HL-60 (cell line): ENCODE results near the gene COPG2.
A peak's percentile ranks its signal among the peaks of the same experiment; 100 is the strongest.

Source experiments
- DNase-seq, 2 experiments: peaks; one replicate each; pipeline ENCODE4 v3.0.0-alpha.2; 2010 to 2020; ENCODE audit warnings: low read depth in 1 of 2, low spot score in 1 of 2
- H3K27ac ChIP-seq: fragments of 250-450 bp; sonication (Bioruptor Pico); replicated peaks from 2 replicates; pipeline ENCODE4 v1.5.1; 2020; ENCODE audit warnings: mild to moderate bottlenecking, moderate library complexity
- H3K27me3 ChIP-seq: fragments of 250-450 bp; sonication (Bioruptor Pico); 2 replicates; pipeline ENCODE4 v1.5.1; 2021; ENCODE audit warnings: mild to moderate bottlenecking, moderate library complexity; ENCODE audit not compliant: insufficient read depth, poor library complexity, severe bottlenecking
- H3K4me3 ChIP-seq: replicated peaks from 2 replicates; pipeline ENCODE4 v1.5.1; 2011; ENCODE audit warnings: mild to moderate bottlenecking, control low read depth, low read length; ENCODE audit not compliant: insufficient read depth
- GABPA ChIP-seq: IDR thresholded peaks from 2 replicates; pipeline ENCODE4 v1.6.1; 2012; ENCODE audit warnings: low read depth
- POLR2AphosphoS5 ChIP-seq: IDR thresholded peaks from 2 replicates; pipeline ENCODE4 v1.6.1; 2012; ENCODE audit warnings: low read depth
- SPI1 ChIP-seq: IDR thresholded peaks from 2 replicates; pipeline ENCODE4 v1.6.1; 2012; ENCODE audit warnings: low read depth, mild to moderate bottlenecking, borderline replicate concordance
- long read RNA-seq: library from polyadenylated mRNA; unstranded; transcript quantifications from one replicate; pipeline ENCODE4 v2.0.0, GENCODE V29; 2020
- TF ChIP-seq, protein P1 (sequence below): IDR thresholded peaks from 2 replicates; pipeline ENCODE4 v1.6.1; 2012; ENCODE audit warnings: low read depth; ENCODE audit not compliant: insufficient replicate concordance
- TF ChIP-seq, protein P2 (sequence below): IDR thresholded peaks from one replicate; pipeline ENCODE4 v1.5.1; 2011; ENCODE audit warnings: low read length, control low read depth, inconsistent platforms; ENCODE audit not compliant: insufficient read depth

COPG2 gene, protein sequence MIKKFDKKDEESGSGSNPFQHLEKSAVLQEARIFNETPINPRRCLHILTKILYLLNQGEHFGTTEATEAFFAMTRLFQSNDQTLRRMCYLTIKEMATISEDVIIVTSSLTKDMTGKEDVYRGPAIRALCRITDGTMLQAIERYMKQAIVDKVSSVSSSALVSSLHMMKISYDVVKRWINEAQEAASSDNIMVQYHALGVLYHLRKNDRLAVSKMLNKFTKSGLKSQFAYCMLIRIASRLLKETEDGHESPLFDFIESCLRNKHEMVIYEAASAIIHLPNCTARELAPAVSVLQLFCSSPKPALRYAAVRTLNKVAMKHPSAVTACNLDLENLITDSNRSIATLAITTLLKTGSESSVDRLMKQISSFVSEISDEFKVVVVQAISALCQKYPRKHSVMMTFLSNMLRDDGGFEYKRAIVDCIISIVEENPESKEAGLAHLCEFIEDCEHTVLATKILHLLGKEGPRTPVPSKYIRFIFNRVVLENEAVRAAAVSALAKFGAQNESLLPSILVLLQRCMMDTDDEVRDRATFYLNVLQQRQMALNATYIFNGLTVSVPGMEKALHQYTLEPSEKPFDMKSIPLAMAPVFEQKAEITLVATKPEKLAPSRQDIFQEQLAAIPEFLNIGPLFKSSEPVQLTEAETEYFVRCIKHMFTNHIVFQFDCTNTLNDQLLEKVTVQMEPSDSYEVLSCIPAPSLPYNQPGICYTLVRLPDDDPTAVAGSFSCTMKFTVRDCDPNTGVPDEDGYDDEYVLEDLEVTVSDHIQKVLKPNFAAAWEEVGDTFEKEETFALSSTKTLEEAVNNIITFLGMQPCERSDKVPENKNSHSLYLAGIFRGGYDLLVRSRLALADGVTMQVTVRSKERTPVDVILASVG
- long read RNA-seq, transcript COPG2-201 (20 exons, 3,073 nt) = minor isoform, 13 of 244 reads
- long read RNA-seq, transcript COPG2-202 (24 exons, 3,134 nt) = major isoform, 196 of 244 reads
- long read RNA-seq, partial matches to known transcripts = 12 of 244 reads
- long read RNA-seq, other reads (novel, unspliced or antisense) = 23 of 244 reads

DNA sequence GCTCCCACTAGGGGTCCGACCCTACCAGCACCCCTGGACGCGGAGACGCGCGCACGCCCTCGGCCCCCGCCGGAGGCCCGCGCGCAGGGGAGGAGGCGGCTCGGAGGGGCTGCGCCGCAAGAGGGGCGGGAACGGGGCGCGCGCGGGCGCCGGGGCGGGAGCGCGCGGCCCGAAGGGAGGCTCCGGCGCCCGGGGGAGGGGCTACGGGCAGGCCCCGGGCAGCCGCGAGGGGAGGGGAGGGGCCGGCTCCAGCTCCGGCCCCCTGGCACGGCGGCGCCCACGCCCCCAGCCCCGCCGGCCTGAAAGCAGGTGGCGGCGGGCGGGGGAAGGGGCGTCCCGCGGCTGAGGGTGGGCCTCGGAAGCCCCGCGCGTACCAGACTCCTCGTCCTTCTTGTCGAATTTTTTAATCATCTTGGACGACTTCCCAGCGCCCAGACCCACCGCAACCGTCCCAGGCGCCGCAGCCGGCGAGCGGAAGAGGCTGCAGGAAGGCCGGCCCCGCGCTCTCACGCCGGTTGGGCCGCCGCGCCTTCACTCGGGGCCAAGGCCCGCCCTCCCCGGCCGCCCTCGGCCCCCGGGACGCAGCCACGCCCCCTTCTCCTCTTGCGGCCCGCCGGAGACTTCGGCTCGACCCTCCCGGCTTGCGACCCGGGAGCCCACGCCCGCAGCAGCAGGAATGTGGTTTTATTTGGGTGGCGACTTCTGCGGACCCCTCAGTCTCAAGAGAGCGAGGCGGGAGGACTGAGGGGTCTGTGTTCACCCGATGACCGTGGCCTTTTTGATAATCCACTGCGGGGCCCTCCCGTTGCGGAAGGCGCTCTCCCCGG lies at the start of gene COPG2:
Gene COPG2 (minus strand): TSS at position 491 of the 827 bp plus-strand sequence. CDS start 80 bp downstream, at position 411.
- DNase-seq = peak; percentile 50 to 74
- TF ChIP-seq GABPA = peak; percentile 74
- TF ChIP-seq SPI1 = no peak
- TF ChIP-seq, protein P1, sequence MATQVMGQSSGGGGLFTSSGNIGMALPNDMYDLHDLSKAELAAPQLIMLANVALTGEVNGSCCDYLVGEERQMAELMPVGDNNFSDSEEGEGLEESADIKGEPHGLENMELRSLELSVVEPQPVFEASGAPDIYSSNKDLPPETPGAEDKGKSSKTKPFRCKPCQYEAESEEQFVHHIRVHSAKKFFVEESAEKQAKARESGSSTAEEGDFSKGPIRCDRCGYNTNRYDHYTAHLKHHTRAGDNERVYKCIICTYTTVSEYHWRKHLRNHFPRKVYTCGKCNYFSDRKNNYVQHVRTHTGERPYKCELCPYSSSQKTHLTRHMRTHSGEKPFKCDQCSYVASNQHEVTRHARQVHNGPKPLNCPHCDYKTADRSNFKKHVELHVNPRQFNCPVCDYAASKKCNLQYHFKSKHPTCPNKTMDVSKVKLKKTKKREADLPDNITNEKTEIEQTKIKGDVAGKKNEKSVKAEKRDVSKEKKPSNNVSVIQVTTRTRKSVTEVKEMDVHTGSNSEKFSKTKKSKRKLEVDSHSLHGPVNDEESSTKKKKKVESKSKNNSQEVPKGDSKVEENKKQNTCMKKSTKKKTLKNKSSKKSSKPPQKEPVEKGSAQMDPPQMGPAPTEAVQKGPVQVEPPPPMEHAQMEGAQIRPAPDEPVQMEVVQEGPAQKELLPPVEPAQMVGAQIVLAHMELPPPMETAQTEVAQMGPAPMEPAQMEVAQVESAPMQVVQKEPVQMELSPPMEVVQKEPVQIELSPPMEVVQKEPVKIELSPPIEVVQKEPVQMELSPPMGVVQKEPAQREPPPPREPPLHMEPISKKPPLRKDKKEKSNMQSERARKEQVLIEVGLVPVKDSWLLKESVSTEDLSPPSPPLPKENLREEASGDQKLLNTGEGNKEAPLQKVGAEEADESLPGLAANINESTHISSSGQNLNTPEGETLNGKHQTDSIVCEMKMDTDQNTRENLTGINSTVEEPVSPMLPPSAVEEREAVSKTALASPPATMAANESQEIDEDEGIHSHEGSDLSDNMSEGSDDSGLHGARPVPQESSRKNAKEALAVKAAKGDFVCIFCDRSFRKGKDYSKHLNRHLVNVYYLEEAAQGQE = no peak
- TF ChIP-seq, protein P2, sequence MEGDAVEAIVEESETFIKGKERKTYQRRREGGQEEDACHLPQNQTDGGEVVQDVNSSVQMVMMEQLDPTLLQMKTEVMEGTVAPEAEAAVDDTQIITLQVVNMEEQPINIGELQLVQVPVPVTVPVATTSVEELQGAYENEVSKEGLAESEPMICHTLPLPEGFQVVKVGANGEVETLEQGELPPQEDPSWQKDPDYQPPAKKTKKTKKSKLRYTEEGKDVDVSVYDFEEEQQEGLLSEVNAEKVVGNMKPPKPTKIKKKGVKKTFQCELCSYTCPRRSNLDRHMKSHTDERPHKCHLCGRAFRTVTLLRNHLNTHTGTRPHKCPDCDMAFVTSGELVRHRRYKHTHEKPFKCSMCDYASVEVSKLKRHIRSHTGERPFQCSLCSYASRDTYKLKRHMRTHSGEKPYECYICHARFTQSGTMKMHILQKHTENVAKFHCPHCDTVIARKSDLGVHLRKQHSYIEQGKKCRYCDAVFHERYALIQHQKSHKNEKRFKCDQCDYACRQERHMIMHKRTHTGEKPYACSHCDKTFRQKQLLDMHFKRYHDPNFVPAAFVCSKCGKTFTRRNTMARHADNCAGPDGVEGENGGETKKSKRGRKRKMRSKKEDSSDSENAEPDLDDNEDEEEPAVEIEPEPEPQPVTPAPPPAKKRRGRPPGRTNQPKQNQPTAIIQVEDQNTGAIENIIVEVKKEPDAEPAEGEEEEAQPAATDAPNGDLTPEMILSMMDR = no peak
- TF ChIP-seq POLR2AphosphoS5 = 0 out of 2 replicates have a peak, but pooled peaks have one; percentile 36
- H3K4me3 ChIP-seq = peak within 1 kb of the TSS; percentile 89
- H3K27ac ChIP-seq = peak within 1 kb of the TSS; percentile 70
- H3K27me3 ChIP-seq = no peaks in the 10 kb centered on the region

DNA sequence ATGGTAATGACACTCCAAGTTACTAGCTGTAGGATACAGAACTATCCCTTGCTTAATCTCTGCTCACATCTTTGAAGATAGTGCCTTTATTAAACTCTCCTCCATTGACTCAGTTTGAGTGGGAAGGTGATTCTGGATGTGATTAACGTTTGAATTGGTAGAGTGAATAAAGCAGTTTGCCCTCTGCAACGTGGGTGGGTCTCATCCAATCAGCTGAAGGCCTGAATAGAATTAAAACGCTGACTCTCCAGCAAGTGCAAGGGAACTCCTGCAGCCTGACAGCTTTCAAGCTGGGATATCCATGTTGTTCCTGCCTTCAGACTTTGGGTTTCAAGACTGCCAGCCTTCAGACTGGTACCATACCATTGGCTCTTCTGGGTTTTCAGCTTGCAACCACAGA lies 43.9 kb upstream of the COPG2 start:
- no peaks in the 10 kb centered on the region for H3K27me3 ChIP-seq
- no peak overlapping the region for H3K27ac ChIP-seq
- H3K4me3 ChIP-seq = no peak overlapping the region
- TF ChIP-seq, protein P2 = no peak
- TF ChIP-seq SPI1 (no peak), POLR2AphosphoS5 (no peak), GABPA (no peak)
- TF ChIP-seq, protein P1 = no peak
- no peak for DNase-seq

DNA sequence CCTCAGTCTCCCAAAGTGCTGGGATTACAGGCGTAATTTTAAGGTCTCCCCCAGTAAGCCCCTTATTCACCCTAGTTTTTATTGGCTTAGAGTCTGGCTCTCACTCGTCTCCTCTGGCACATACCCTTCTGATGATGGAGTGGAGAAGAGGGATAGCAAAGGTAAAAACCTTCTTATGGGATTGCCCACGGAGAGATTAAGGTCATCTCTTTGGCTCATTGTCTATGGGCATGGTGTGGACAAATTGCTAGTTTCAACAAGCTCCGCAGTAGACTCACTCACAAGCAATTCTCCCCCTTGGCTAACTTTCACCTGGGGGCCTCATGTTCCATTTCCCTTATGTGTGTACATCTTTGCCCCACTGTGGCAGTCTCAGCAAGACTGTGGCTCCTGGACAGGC lies 40.2 kb upstream of the COPG2 start:
- TF ChIP-seq POLR2AphosphoS5 = no peak
- no peak for TF ChIP-seq GABPA
- TF ChIP-seq SPI1 = no peak
- TF ChIP-seq, protein P1 = no peak
- TF ChIP-seq, protein P2 = no peak
- Histone ChIP-seq H3K27me3 (no peaks in the 10 kb centered on the region), H3K27ac (no peak overlapping the region), H3K4me3 (no peak overlapping the region)
- no peak for DNase-seq
